Esophagus squamous epithelium (tissue), 5 donors: ENCODE results near the gene CCNE1. TPM values are rescaled to one million over a fixed set of nuclear protein-coding genes. Genes with fewer than 3 reads are reported as not detected.

Source experiments
- DNase-seq: peaks from one replicate; lab custom pipeline; 2025; lab: John Stamatoyannopoulos, UW
- H3K27ac ChIP-seq, 4 donors: fragments of 200-600 bp; sonication (generic); one replicate each; pipeline ENCODE4 v1.5.1; 2016 to 2019; ENCODE audit warnings: mild to moderate bottlenecking in 1 of 4
- H3K27me3 ChIP-seq, 4 donors: fragments of 200-600 bp; sonication (generic); 1 replicate in 3 of 4; 2 replicates in 1 of 4; pipeline versions ENCODE4 v1.5.1 to v1.6.0; 2017 to 2021; ENCODE audit warnings: antibody characterized with exemption in 1 of 4
- H3K36me3 ChIP-seq, 3 donors: fragments of 200-600 bp; sonication (generic); one replicate each; pipeline ENCODE4 v1.5.1; 2016 to 2019
- H3K4me1 ChIP-seq, 3 donors: fragments of 200-600 bp; sonication (generic); one replicate each; pipeline ENCODE4 v1.5.1; 2017 to 2019
- H3K4me3 ChIP-seq, 4 donors: fragments of 200-600 bp; sonication (generic); 1 replicate in 3 of 4; 2 replicates in 1 of 4; pipeline ENCODE4 v1.5.1; 2016 to 2019; ENCODE audit warnings: mild to moderate bottlenecking in 2 of 4, moderate library complexity in 1 of 4
- H3K9me3 ChIP-seq, 3 donors: fragments of 200-600 bp; sonication (generic); one replicate each; pipeline ENCODE4 v1.5.1; 2016 to 2019
- CTCF ChIP-seq, 6 experiments: fragments of 450-650 bp in 4 of 6; fragments of 200-600 bp in 2 of 6; sonication (generic) in 2 of 6; IDR thresholded peaks; one replicate each; pipeline ENCODE4 v1.5.1; 2016 to 2019; ENCODE audit warnings: antibody characterized with exemption in 6 of 6, mild to moderate bottlenecking in 4 of 6, moderate library complexity in 4 of 6
- POLR2A ChIP-seq, 4 donors: fragments of 450-650 bp; IDR thresholded peaks; one replicate each; pipeline ENCODE4 v1.6.1; 2017; ENCODE audit warnings: antibody characterized with exemption in 4 of 4, mild to moderate bottlenecking in 4 of 4, moderate library complexity in 3 of 4
- WGBS, 2 donors: methylation state at CpG; one replicate each; pipeline ENCODE4 v1.1.5; 2018; 5-methylcytosine and 5-hydroxymethylcytosine counted together
- intact Hi-C: fragments of 100-400 bp; cut with DNase I; formaldehyde crosslinking; loops from one replicate; pipeline ENCODE4 v1.15.0; 2022
- total RNA-seq, 4 donors: library from RNA; depleted of rRNA; stranded (reverse); fragments of >200 nt; gene quantifications; one replicate each; pipeline ENCODE4 v1.1.0, GENCODE V29; 2016
- donor health status: DM: yes; HTN: yes; CAD: no.

Gene CCNE1
- total RNA-seq, 4 donors from 2014 or later = 3.2 to 9.4 (median 5.4) TPM

- Histone ChIP-seq H3K27me3 (peaks cover 0 to 14% (median 0%) of the 10 kb centered on the region in 4 donors), H3K4me3 (no peak overlapping the region), H3K36me3 (no peaks in the 10 kb centered on the region), H3K9me3 (no peaks in the 10 kb centered on the region), H3K27ac (no peak overlapping the region), H3K4me1 (no peaks in the 10 kb centered on the region)
- no peak for DNase-seq
- TF ChIP-seq CTCF (IDR thresholded peaks at IDR 0.05) (no peak), POLR2A (IDR thresholded peaks at IDR 0.05) (no peak)
- 72 to 83% methylated on average over 14 to 22 of the region's 33 CpGs for WGBS, 2 donors
- intact Hi-C loops = no loop called here
Observed at GRCh38 chr19:29781386-29782259, 30.2 kb upstream of the CCNE1 start.

- no peak for DNase-seq
- Histone ChIP-seq H3K27me3 (peaks cover 0 to 14% (median 0%) of the 10 kb centered on the region in 4 donors), H3K27ac (no peak overlapping the region), H3K9me3 (no peaks in the 10 kb centered on the region), H3K4me1 (no peaks in the 10 kb centered on the region), H3K36me3 (no peaks in the 10 kb centered on the region), H3K4me3 (no peak overlapping the region)
- TF ChIP-seq CTCF (IDR thresholded peaks at IDR 0.05) (no peak), POLR2A (IDR thresholded peaks at IDR 0.05) (no peak)
- intact Hi-C loops = no loop called here
- WGBS, 2 donors = 83 to 91% methylated on average over 7 to 10 of the region's 13 CpGs
Observed at GRCh38 chr19:29782260-29782580, 29.6 kb upstream of the CCNE1 start.

- Histone ChIP-seq H3K4me1 (no peaks in the 10 kb centered on the region), H3K9me3 (no peaks in the 10 kb centered on the region), H3K4me3 (no peak overlapping the region), H3K27me3 (peaks cover 0 to 14% (median 0%) of the 10 kb centered on the region in 4 donors), H3K36me3 (no peaks in the 10 kb centered on the region), H3K27ac (no peak overlapping the region)
- DNase-seq = no peak
- TF ChIP-seq CTCF (IDR thresholded peaks at IDR 0.05) (no peak), POLR2A (IDR thresholded peaks at IDR 0.05) (no peak)
- 83 to 90% methylated on average over 10 to 12 of the region's 12 CpGs for WGBS, 2 donors
- intact Hi-C loops = no loop called here
Observed at GRCh38 chr19:29783627-29784190, 28.1 kb upstream of the CCNE1 start.

GRCh38 chr19:29784598-29785223 lies 27.1 kb upstream of the CCNE1 start:
- H3K36me3 ChIP-seq = no peaks in the 10 kb centered on the region
- intact Hi-C loops = no loop called here
- peaks cover 0 to 14% (median 0%) of the 10 kb centered on the region in 4 donors for H3K27me3 ChIP-seq
- no peaks in the 10 kb centered on the region for H3K4me1 ChIP-seq
- no peak overlapping the region for H3K4me3 ChIP-seq
- WGBS, 2 donors = 69 to 73% methylated on average over 1 of the region's 1 CpG
- DNase-seq = no peak
- TF ChIP-seq POLR2A (IDR thresholded peaks at IDR 0.05) = no peak
- TF ChIP-seq CTCF (IDR thresholded peaks at IDR 0.05) = no peak
- no peak overlapping the region for H3K27ac ChIP-seq
- H3K9me3 ChIP-seq = no peaks in the 10 kb centered on the region

GRCh38 chr19:29785360-29785759 lies 26.4 kb upstream of the CCNE1 start:
- intact Hi-C loops = no loop called here

More at GRCh38 chr19:29785360-29785759, 26.4 kb upstream of the CCNE1 start:
- DNase-seq = no peak
- no peak overlapping the region for H3K27ac ChIP-seq
- WGBS, 2 donors = 83 to 87% methylated on average over 3 to 5 of the region's 5 CpGs
- no peak overlapping the region for H3K4me3 ChIP-seq
- peaks cover 0 to 10% (median 0%) of the 10 kb centered on the region in 4 donors for H3K27me3 ChIP-seq
- no peaks in the 10 kb centered on the region for H3K36me3 ChIP-seq
- no peaks in the 10 kb centered on the region for H3K9me3 ChIP-seq
- no peaks in the 10 kb centered on the region for H3K4me1 ChIP-seq
- TF ChIP-seq POLR2A (IDR thresholded peaks at IDR 0.05) (no peak), CTCF (IDR thresholded peaks at IDR 0.05) (no peak)
